D341Med (cell line): ENCODE measurements around the gene KANK3.
"Not testable (repeated sequence)": the region's sequence is repeated elsewhere in the genome, so short reads cannot be mapped to it uniquely, and the experiment has no call there.

Experiments used
- DNase-seq: peaks from one replicate; pipeline ENCODE4 v3.0.0; 2012; ENCODE audit warnings: low spot score

Gene KANK3

GRCh38 chr19:8370176-8371010, 27.3 kb upstream of the KANK3 start:
- DNase-seq: no peak

- peak; percentile 60 for DNase-seq
These were observed 24.4 kb upstream of the KANK3 start for GRCh38 chr19:8367327-8368001.

- DNase-seq: no peak
These were observed 23.9 kb upstream of the KANK3 start for GRCh38 chr19:8366961-8367326.

GRCh38 chr19:8366121-8366581, 23.1 kb upstream of the KANK3 start:
- no peak for DNase-seq

- peak; percentile 70 for DNase-seq
These were observed 21.0 kb upstream of the KANK3 start, which contains the start of gene ANGPTL4 for GRCh38 chr19:8363803-8364771. ANGPTL4 (plus strand) TSS chr19:8364155; CDS start chr19:8364322, 167 bp downstream.

- DNase-seq: peak; percentile 61
These were observed 19.1 kb upstream of the KANK3 start for GRCh38 chr19:8361921-8362793.

GRCh38 chr19:8360196-8360595, 17.1 kb upstream of the KANK3 start:
- no peak for DNase-seq

GRCh38 chr19:8358948-8359347, 15.9 kb upstream of the KANK3 start:
- DNase-seq: no peak

GRCh38 chr19:8357007-8357521, 14.0 kb upstream of the KANK3 start:
- DNase-seq: no peak

- no peak for DNase-seq
These were observed 12.8 kb upstream of the KANK3 start for GRCh38 chr19:8355631-8356402.

- DNase-seq: not testable (repeated sequence)
These were observed 9.8 kb upstream of the KANK3 start for GRCh38 chr19:8352845-8353244.

GRCh38 chr19:8352134-8352827, 9.2 kb upstream of the KANK3 start:
- no peak for DNase-seq

- not testable (repeated sequence) for DNase-seq
These were observed 6.7 kb upstream of the KANK3 start for GRCh38 chr19:8349629-8350372.

- DNase-seq: no peak
These were observed 402 bp upstream of the KANK3 start for GRCh38 chr19:8343483-8343844.

GRCh38 chr19:8342316-8342683, 762 bp downstream of the KANK3 start:
- no peak for DNase-seq

- DNase-seq: not testable (repeated sequence)
These were observed 1.6 kb downstream of the KANK3 start for GRCh38 chr19:8341504-8341903.

- no peak for DNase-seq
These were observed 2.5 kb downstream of the KANK3 start for GRCh38 chr19:8340341-8341096.

GRCh38 chr19:8338835-8339234, 4.2 kb downstream of the KANK3 start:
- DNase-seq: no peak
